Measurements from ENCODE around the gene MLLT3. TPM values are rescaled to one million over a fixed set of nuclear protein-coding genes. Genes with fewer than 3 reads are reported as not detected.
A peak's percentile ranks its signal among the peaks of the same experiment; 100 is the strongest.

Gene MLLT3
- total RNA-seq, 4 donors from 2014 or later, result 15.1 to 30.5 (median 18.4) TPM

DNA sequence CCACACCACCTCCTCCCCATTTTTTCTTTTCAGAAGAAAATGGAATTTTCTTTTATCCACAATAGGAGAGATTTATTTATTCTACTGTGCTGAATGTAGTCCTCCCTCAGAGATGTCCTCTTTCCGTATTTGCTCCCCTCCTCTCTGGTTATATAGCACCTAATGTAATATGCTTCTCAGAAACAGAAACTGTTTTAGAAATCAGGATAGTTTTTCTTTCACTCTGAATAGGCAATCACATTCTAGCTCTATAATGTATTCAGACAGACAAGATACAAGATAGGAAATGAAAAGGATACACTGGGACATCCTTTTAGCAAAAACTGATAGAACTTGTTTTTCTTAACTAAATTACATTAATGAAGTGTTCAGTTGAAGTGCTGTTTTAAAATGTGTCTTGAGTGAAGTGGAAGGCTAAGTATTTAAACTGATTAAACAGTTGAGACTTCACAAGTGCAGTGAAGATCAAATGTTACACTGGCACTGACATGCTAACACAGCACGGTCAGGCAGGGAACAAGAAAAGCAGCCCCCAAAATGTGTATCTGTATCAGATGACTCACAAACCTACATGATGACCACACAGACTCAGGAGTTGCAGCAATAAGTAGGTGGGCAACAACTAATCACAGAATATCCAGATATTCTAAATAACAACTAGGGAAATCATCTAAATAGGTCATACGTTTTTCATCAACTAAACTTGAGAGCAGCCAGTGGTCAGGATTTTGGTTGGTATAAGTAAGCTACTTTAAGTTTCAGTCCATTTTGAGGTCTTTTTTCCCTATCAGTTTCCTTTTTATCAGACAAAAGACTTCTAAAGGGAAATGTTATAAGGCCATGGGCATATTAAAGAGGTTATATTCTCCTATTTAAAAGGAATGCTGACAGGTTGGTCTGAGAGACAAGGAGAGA, 260.4 kb downstream of the MLLT3 start:
- TF ChIP-seq, protein P1, sequence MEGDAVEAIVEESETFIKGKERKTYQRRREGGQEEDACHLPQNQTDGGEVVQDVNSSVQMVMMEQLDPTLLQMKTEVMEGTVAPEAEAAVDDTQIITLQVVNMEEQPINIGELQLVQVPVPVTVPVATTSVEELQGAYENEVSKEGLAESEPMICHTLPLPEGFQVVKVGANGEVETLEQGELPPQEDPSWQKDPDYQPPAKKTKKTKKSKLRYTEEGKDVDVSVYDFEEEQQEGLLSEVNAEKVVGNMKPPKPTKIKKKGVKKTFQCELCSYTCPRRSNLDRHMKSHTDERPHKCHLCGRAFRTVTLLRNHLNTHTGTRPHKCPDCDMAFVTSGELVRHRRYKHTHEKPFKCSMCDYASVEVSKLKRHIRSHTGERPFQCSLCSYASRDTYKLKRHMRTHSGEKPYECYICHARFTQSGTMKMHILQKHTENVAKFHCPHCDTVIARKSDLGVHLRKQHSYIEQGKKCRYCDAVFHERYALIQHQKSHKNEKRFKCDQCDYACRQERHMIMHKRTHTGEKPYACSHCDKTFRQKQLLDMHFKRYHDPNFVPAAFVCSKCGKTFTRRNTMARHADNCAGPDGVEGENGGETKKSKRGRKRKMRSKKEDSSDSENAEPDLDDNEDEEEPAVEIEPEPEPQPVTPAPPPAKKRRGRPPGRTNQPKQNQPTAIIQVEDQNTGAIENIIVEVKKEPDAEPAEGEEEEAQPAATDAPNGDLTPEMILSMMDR (IDR thresholded peaks at IDR 0.05), result no peak
- no peak for TF ChIP-seq POLR2A (IDR thresholded peaks at IDR 0.05)
- no peak for DNase-seq
- peaks cover 0 to 12% (median 0%) of the 10 kb centered on the region in 3 donors for H3K36me3 ChIP-seq

DNA sequence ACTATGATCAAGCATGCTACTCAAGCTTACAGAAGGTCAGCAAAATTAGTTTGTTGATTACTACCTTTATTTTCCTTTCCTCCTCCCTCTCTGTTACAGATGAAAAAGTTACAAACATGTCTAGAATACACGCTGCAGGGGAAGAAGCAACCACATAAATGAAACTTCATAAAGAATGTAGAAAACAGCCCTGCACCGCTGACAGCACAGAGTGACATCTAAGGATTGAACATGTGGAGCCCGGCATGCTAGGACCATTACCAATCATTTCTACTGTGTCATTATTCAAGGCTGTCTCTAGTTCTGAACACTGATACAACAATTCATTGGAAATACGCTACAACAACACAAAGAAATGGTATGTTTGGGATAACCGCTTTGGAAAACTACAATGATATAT, 261.1 kb downstream of the MLLT3 start:
- H3K36me3 ChIP-seq, result peaks cover 0 to 12% (median 0%) of the 10 kb centered on the region in 3 donors
- no peak for TF ChIP-seq POLR2A (IDR thresholded peaks at IDR 0.05)
- TF ChIP-seq, protein P1 (IDR thresholded peaks at IDR 0.05), result no peak
- DNase-seq, result no peak
- H3K27me3 ChIP-seq, result no peaks in the 10 kb centered on the region
- H3K4me1 ChIP-seq, result peaks cover 0 to 16% (median 0%) of the 10 kb centered on the region in 4 donors
- H3K9me3 ChIP-seq, result no peaks in the 10 kb centered on the region
- no peak overlapping the region for H3K27ac ChIP-seq
- no peak overlapping the region for H3K4me3 ChIP-seq

More for the DNA sequence above, 260.4 kb downstream of the MLLT3 start:
- Histone ChIP-seq H3K9me3 (no peaks in the 10 kb centered on the region), H3K4me1 (peaks cover 0 to 9% (median 0%) of the 10 kb centered on the region in 4 donors), H3K27ac (no peak overlapping the region), H3K4me3 (no peak overlapping the region), H3K27me3 (no peaks in the 10 kb centered on the region)

DNA sequence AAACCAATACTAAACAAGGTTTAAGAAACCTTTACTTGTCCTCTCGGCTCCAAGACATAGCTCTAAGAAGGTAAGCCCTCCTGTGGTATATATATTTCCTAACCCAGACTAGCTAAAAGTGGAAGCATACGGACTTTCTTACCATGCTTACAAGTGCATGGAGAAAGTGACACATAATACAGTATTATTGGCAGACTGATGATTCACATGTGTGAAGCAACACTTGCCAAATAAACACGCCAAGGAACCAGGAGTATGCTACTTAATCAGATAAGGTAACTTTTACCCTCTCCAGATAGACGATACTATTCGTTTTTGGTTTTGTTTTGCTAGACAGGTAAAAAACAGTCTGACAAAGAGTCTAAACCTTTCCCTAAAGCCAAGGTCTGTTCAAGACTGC, 264.1 kb downstream of the MLLT3 start:
- Histone ChIP-seq H3K9me3 (no peaks in the 10 kb centered on the region), H3K4me3 (no peak overlapping the region), H3K27ac (no peak overlapping the region), H3K4me1 (peaks cover 0 to 20% (median 0%) of the 10 kb centered on the region in 4 donors), H3K36me3 (peaks cover 0 to 8% (median 0%) of the 10 kb centered on the region in 3 donors), H3K27me3 (no peaks in the 10 kb centered on the region)
- DNase-seq, result no peak
- TF ChIP-seq POLR2A (IDR thresholded peaks at IDR 0.05), result no peak

DNA sequence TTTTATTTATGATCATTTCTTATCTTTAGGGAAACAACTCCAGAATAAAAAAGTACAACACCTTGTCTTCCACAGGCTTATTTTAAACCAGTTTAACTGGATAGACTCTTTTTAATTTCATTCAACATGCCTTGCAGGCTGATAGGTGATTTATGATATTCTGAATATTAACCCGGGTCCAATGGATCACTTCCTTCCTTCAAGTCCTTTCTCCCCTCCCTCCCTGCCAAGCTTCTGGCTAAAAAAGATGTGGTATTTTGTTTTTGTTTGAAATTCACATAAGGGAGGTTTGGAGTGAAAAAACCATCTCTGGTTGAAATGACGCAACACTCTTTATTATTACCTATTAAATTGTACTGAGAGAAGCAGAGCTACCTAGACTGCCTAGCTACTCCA, 265.3 kb downstream of the MLLT3 start:
- Histone ChIP-seq H3K36me3 (peaks cover 0 to 8% (median 0%) of the 10 kb centered on the region in 3 donors), H3K27me3 (no peaks in the 10 kb centered on the region), H3K27ac (no peak overlapping the region), H3K4me3 (no peak overlapping the region), H3K9me3 (no peaks in the 10 kb centered on the region), H3K4me1 (peaks cover 0 to 20% (median 0%) of the 10 kb centered on the region in 4 donors)
- DNase-seq, result no peak
- TF ChIP-seq, protein P1 (IDR thresholded peaks at IDR 0.05), result no peak
- no peak for TF ChIP-seq POLR2A (IDR thresholded peaks at IDR 0.05)

DNA sequence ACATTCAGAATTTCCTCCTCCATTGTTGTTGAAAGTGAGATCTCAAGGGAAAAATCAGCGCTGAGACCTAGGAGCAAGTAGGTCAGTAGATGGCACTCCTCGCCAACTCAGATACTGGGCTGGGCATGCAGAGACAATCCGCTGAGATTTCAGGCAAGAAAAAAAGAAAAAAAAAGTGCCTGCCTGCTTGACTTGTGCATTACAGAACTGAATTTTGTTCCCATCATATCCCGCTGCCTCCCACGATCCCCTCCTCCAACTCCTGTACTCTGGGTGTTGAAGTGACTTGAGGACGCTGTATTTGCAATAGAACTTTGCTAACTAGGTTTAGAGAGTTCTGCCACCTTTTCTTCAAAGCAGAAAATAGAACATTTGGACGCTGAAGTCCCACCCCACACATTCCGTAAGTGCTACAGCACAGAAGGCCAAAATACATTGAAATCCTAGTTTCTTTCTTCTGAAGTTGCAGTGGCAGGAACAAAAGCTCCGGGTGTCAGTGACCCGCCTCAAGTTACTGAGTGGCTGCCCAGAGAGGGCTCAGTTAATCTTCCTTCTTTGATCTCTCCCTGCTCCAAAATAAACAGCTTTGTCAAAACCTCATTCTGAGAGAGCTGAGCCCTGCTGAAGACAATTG, 265.8 kb downstream of the MLLT3 start:
- Histone ChIP-seq H3K4me1 (peaks cover 0 to 20% (median 0%) of the 10 kb centered on the region in 4 donors), H3K36me3 (peaks cover 0 to 8% (median 0%) of the 10 kb centered on the region in 3 donors), H3K27ac (no peak overlapping the region), H3K27me3 (no peaks in the 10 kb centered on the region), H3K9me3 (no peaks in the 10 kb centered on the region), H3K4me3 (no peak overlapping the region)
- TF ChIP-seq POLR2A (IDR thresholded peaks at IDR 0.05), result no peak
- TF ChIP-seq, protein P1 (IDR thresholded peaks at IDR 0.05), result peak in 4 of 6 experiments; percentile 51 to 77 (median 74)
- DNase-seq, result peak; percentile 19 to 72 (median 53)

DNA sequence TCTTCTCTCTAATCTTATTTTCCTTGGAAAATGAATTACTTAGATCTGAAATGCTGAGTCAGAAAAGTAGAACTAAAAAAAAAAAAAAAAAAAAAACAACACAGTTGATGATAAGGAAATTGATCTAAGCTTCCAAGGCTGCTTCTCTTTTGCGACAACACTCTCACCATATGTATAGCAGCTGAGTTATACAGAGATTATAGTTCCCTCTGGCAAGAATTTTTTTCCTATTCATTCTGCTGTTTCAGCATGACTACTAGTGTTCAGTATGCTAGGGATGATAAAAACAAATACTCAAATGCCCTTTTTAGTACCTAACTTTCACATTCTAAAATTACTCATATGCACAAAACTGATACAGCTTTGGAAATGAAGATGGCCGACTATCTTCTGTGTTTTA, 267.3 kb downstream of the MLLT3 start:
- Histone ChIP-seq H3K4me1 (peaks cover 0 to 20% (median 0%) of the 10 kb centered on the region in 4 donors), H3K4me3 (no peak overlapping the region), H3K36me3 (peaks cover 0 to 13% (median 0%) of the 10 kb centered on the region in 3 donors), H3K27me3 (no peaks in the 10 kb centered on the region), H3K9me3 (no peaks in the 10 kb centered on the region), H3K27ac (no peak overlapping the region)
- no peak for TF ChIP-seq POLR2A (IDR thresholded peaks at IDR 0.05)
- TF ChIP-seq, protein P1 (IDR thresholded peaks at IDR 0.05), result no peak
- DNase-seq, result no peak

All from Peyer's patch (tissue), 4 donors.